ENCODE results near the gene SPINK4. TPM values are rescaled to one million over a fixed set of nuclear protein-coding genes. Genes with fewer than 3 reads are reported as not detected.

SPINK4 gene
- total RNA-seq, 6 experiments from 2014 or later, result not detected

DNA sequence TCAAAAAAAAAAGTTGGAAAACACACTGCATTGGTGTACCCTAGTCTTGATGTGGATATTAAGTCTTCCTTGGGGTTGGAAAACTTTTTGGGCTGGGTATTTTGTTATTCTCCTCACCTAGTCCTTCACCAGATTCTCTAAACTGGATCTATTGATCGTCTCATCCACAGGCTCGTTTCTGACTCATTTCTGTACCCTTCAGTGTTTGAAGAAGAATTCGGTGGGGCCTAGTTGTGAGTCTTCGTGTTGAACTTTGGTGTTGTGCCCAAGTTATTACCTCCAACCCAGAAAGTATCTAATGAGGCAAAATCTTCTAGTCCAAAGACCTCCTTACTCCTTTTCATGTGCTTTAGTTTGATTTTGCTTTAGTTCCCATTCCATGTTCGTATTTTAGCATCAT is 51.9 kb downstream of the SPINK4 start:
- WGBS (ENCODE audit: insufficient coverage, low coverage, low lambda C conversion rate, missing lambda C conversion rate), result 56% methylated on average over 5 of the region's 5 CpGs
- H3K4me3 ChIP-seq, result no peak overlapping the region
- H3K27ac ChIP-seq, result peak overlapping the region in 2 of 3 donors; percentile 99 to 100
- H3K9me3 ChIP-seq, result no peaks in the 10 kb centered on the region
- intact Hi-C loops (cut with DNase I), result no loop called here
- peaks cover 0 to 58% (median 26%) of the 10 kb centered on the region in 4 donors for H3K4me1 ChIP-seq
- TF ChIP-seq, protein P1, sequence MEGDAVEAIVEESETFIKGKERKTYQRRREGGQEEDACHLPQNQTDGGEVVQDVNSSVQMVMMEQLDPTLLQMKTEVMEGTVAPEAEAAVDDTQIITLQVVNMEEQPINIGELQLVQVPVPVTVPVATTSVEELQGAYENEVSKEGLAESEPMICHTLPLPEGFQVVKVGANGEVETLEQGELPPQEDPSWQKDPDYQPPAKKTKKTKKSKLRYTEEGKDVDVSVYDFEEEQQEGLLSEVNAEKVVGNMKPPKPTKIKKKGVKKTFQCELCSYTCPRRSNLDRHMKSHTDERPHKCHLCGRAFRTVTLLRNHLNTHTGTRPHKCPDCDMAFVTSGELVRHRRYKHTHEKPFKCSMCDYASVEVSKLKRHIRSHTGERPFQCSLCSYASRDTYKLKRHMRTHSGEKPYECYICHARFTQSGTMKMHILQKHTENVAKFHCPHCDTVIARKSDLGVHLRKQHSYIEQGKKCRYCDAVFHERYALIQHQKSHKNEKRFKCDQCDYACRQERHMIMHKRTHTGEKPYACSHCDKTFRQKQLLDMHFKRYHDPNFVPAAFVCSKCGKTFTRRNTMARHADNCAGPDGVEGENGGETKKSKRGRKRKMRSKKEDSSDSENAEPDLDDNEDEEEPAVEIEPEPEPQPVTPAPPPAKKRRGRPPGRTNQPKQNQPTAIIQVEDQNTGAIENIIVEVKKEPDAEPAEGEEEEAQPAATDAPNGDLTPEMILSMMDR (IDR thresholded peaks at IDR 0.05), result no peak
- TF ChIP-seq POLR2A (IDR thresholded peaks at IDR 0.05), result no peak
- no peaks in the 10 kb centered on the region for H3K27me3 ChIP-seq
- DNase-seq (no peak), ATAC-seq (no peak)
- H3K36me3 ChIP-seq, result peaks cover 0 to 22% (median 7%) of the 10 kb centered on the region in 4 donors

DNA sequence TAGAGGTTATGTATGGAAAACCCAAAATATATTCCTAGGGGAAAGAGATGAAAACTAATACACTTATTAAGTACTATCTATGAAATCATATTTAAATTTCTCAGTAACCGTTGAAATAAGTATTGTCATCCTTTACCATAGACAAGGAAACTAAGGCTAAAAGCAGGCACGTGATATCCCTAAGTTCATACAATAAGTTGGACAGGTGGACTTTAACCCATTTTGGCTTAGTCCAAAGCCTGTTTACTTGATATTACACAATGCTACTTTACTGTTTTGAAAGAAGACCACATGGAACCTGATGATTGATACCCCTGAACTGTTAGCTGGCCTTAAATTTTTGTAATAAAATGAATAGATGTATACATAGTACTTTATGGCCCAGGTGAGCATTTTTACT is 53.8 kb downstream of the SPINK4 start:
- peaks cover 0 to 72% (median 33%) of the 10 kb centered on the region in 4 donors for H3K4me1 ChIP-seq
- H3K27ac ChIP-seq, result peak overlapping the region; percentile 30 to 85 (median 75)
- H3K27me3 ChIP-seq, result no peaks in the 10 kb centered on the region

DNA sequence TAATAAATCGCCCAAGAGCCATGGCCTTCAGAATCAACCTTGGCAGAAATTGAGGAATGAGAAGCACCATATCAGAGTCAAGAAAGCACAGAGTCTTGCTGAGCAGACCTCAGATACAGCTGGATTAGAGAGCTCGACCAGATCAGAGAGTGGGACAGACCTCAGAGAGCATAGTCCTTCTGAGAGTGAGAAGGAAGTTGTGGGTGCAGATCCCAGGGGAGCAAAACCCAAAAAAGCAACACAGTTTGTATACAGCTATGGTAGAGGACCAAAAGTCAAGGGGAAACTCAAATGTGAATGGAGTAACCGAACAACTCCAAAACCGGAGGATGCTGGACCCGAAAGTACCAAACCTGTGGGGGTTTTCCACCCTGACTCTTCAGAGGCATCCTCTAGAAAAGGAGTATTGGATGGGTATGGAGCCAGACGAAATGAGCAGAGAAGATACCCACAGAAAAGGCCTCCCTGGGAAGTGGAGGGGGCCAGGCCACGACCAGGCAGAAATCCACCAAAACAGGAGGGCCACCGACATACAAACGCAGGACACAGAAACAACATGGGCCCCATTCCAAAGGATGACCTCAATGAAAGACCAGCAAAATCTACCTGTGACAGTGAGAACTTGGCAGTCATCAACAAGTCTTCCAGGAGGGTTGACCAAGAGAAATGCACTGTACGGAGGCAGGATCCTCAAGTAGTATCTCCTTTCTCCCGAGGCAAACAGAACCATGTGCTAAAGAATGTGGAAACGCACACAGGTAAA is 54.9 kb downstream of the SPINK4 start:
- no peaks in the 10 kb centered on the region for H3K27me3 ChIP-seq
- intact Hi-C loops (cut with DNase I), result no loop called here
- DNase-seq, result no peak
- H3K36me3 ChIP-seq, result peaks cover 5 to 44% (median 14%) of the 10 kb centered on the region in 4 donors
- peaks cover 0 to 80% (median 37%) of the 10 kb centered on the region in 4 donors for H3K4me1 ChIP-seq
- H3K4me3 ChIP-seq, result no peak overlapping the region
- ATAC-seq, result peak in 1 of 4 donors; percentile 3
- H3K27ac ChIP-seq, result peak overlapping the region; percentile 30 to 85 (median 75)
- WGBS (ENCODE audit: insufficient coverage, low coverage, low lambda C conversion rate, missing lambda C conversion rate), result 59% methylated on average over 11 of the region's 12 CpGs
- H3K9me3 ChIP-seq, result no peaks in the 10 kb centered on the region
- TF ChIP-seq POLR2A (IDR thresholded peaks at IDR 0.05), result no peak
- TF ChIP-seq, protein P1 (IDR thresholded peaks at IDR 0.05), result no peak

More for the DNA sequence above, 53.8 kb downstream of the SPINK4 start:
- 33% methylated on average over 2 of the region's 2 CpGs for WGBS (ENCODE audit: insufficient coverage, low coverage, low lambda C conversion rate, missing lambda C conversion rate)
- DNase-seq (no peak), ATAC-seq (peak; percentile 14 to 47 (median 22))
- no peak for TF ChIP-seq POLR2A (IDR thresholded peaks at IDR 0.05)
- TF ChIP-seq, protein P1 (IDR thresholded peaks at IDR 0.05), result no peak
- Histone ChIP-seq H3K4me3 (peak overlapping the region in 1 of 3 donors; percentile 7), H3K36me3 (peaks cover 0 to 39% (median 11%) of the 10 kb centered on the region in 4 donors), H3K9me3 (no peaks in the 10 kb centered on the region)
- intact Hi-C loops (cut with DNase I), result no loop called here

DNA sequence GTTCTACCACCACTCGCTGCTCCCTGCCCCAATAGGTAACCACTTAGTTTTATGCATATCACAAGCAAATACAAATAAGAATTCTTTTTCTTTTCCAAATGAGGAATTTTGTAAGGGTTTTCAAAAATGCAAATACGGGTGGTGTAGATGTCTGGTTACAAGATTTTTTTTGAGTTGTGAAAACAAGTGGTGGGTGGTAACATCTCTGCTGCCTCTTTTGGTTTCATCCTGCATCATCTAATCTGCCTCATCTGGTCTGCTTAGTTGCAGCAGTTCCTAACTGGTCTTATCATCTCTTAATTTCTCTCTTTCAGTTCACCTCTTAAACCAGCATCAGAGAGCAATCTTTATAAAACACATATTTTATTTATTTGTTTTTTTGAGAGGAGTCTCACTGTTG is 55.6 kb downstream of the SPINK4 start:
- DNase-seq, result no peak
- TF ChIP-seq POLR2A (IDR thresholded peaks at IDR 0.05), result no peak
- TF ChIP-seq, protein P1 (IDR thresholded peaks at IDR 0.05), result no peak
- H3K4me1 ChIP-seq, result peaks cover 0 to 87% (median 39%) of the 10 kb centered on the region in 4 donors
- peak overlapping the region in 1 of 3 donors; percentile 9 for H3K27ac ChIP-seq
- no peak overlapping the region for H3K4me3 ChIP-seq
- no peaks in the 10 kb centered on the region for H3K9me3 ChIP-seq
- H3K27me3 ChIP-seq, result no peaks in the 10 kb centered on the region
- 80% methylated on average over 2 of the region's 2 CpGs for WGBS (ENCODE audit: insufficient coverage, low coverage, low lambda C conversion rate, missing lambda C conversion rate)
- H3K36me3 ChIP-seq, result peaks cover 5 to 46% (median 14%) of the 10 kb centered on the region in 4 donors
- no peak for ATAC-seq
- intact Hi-C loops (cut with DNase I), result no loop called here
